Measurements from ENCODE around the gene OXNAD1.

DNA sequence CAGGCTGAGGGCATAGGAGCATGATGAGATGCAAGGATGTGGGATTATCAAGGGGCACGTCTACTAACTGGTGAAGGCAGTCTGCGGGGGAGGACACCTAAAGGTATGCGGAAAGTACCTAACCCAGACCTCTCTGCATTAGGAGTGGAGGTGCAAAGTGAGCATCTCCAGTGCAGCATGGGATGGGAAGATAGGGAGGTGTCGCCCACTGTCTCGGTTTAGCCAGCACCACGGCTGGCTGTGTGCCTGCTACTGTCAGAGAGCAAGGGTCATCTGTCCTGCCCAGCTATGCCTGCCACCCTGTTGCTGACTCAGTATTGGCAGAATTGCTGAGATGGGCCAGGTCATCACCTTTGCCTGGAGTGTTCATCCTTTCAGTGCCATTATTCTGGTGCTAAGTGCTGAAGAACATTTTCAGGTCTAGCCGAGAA, 40.1 kb downstream of the OXNAD1 start:
- TF ChIP-seq, protein P1, sequence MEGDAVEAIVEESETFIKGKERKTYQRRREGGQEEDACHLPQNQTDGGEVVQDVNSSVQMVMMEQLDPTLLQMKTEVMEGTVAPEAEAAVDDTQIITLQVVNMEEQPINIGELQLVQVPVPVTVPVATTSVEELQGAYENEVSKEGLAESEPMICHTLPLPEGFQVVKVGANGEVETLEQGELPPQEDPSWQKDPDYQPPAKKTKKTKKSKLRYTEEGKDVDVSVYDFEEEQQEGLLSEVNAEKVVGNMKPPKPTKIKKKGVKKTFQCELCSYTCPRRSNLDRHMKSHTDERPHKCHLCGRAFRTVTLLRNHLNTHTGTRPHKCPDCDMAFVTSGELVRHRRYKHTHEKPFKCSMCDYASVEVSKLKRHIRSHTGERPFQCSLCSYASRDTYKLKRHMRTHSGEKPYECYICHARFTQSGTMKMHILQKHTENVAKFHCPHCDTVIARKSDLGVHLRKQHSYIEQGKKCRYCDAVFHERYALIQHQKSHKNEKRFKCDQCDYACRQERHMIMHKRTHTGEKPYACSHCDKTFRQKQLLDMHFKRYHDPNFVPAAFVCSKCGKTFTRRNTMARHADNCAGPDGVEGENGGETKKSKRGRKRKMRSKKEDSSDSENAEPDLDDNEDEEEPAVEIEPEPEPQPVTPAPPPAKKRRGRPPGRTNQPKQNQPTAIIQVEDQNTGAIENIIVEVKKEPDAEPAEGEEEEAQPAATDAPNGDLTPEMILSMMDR (IDR thresholded peaks at IDR 0.05) = no peak
- TF ChIP-seq POLR2A (IDR thresholded peaks at IDR 0.05) = no peak
- TF ChIP-seq EP300 (IDR thresholded peaks at IDR 0.05) = no peak
